GM19193 (cell line): ENCODE measurements around the gene RFX2.

Source experiments
- POLR2A ChIP-seq: IDR thresholded peaks from 4 replicates; pipeline ENCODE4 v1.6.1; 2011; ENCODE audit not compliant: insufficient read depth, insufficient read length; ENCODE audit errors: extremely low read depth

Gene RFX2

DNA sequence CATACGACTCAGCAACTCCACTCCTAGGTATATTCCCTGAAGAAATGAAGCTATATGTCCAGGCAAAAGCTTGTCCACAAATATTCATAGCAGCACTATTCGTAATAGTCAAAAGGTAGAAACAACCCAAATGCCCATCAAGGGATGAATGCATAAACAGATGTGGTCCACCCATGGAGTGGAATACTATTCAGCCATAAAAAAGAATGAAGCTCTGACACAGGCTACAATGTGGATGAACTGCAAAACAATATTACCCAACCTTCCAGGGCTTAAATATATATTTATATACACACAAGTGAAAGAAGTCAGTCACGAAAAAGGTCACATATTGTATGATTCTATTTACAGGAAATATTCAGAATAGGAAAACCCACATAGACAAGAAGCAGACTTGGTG is 19.7 kb downstream of the RFX2 start:
- no peak for TF ChIP-seq POLR2A

DNA sequence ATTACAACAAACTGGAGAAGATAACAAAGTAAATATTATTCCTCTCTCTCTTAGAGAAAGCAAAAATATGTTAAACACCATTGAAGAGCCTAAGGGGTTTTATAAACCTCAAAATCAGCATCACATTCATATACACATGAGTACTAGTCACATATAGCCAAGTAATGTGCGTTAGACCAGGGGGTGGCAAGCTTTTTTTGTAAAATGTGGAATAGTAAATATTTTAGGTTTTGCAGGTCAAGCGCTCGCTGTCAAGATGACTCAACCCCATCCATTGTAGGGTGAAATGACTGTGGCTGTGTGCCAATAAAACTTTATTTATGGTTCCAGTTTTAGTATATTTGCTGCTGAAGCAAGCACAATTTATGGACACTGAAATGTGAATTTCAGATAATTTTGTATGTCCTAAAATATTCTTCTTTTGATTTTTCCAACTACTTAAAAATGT is 21.7 kb downstream of the RFX2 start:
- no peak for TF ChIP-seq POLR2A

DNA sequence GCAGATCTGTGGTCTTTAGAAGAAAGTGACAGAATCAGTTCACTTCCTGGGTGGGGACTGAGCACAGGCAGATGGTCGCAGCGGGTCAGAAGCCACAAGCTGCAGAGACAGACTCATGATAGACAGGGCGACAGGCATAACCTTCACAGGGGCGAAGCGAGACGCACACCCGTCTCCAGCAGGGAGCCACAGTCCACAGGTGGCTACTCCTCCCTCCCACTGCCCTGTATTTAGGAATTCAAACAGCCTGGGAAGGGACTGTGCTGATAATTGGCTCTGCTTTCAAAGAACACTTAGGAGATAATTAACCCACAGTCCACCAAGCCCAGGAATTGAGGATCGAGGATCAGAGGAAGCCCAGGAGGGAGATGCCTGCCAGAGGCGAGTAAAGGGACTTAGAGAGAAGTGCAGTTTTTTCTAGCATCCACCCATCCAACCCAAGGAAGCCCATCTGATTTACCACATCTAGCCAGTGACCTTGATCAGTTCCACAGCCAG is 23.2 kb downstream of the RFX2 start:
- TF ChIP-seq POLR2A = peak; percentile 62

DNA sequence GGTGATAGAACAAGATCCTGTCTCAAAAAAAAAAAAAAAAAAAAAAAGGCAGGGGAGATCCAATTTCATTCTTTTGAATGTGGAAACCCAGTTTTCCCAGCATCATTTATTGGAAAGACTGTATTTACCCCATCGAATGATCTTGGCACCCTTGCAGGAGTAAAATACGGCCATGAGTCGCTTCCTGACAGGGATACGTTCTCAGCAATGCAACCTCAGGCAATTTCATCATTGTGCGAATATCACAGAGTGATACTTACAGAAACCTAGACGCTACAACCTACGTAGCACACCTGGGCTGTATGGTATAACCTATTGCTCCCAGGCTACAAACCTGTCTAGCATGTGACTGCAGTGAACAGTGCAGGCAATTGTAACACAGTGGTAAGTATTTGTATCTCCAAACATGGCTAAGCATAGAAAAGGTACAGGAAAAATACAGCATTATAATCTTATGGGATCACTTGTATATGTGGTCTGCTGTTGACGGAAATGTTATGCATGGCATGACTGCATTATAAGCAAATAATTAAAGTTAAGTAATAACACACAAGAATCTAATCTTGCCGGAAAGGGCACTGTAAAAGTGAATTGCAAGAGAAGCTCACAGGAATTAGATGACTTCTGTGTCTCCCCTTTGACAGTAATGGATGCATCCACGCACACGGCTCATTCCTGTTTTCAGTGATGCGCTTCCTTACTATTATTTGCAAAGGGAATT is 24.1 kb downstream of the RFX2 start:
- TF ChIP-seq POLR2A = no peak

DNA sequence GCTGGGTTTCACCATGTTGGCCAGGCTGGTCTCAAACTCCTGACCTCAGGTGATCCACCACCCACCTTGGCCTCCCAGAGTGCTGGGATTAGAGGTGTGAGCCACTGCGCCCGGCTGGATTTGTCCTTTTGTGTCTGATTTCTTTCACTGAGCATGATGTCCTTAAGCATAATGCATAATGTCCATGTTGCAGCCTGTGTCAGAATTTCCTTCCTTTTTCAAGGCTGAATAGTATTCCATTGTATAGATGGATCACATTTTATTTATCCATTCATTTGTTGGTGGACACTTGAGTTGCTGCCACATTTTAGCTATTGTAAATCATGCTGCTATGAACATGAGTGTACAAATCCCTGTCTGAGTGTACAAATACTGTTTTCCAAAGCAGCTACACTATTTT is 25.5 kb downstream of the RFX2 start:
- no peak for TF ChIP-seq POLR2A

DNA sequence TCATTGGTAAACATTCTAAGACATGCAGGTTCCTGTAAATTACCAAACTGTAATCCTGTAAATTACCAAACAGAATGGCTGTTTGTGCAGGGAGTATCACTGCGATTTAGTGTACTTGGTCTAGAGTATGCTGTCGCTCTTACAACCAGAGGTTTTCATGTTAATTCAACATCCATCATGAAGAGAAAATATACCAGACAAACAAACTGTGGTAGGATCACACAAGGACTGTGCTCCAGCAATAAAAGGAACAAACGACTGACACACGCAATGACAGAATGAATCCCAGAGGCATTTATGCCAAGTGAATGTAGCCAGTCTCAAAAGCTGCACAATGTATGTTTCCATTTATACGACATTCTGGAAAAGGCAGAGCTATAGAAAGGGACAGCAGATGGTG is 31.2 kb downstream of the RFX2 start:
- no peak for TF ChIP-seq POLR2A

DNA sequence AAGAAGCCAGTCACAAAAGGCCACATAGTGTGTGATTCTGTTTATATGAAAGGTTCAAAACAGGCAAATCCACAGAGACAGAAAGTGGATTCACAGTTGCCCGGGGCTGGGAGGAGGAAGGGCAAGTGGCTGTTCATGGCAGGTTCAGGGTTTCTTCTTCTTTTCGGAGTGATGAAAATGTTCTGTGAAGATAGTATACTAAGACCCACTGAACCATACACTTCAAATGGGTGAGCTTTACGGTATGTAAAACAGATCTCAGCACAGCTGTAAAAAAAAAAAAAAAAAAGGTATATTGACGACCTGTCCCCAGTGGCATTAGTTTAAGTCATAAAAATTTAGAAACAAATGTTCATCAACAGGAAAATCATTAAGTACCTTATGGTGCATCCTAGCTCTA is 32.2 kb downstream of the RFX2 start:
- TF ChIP-seq POLR2A = no peak

DNA sequence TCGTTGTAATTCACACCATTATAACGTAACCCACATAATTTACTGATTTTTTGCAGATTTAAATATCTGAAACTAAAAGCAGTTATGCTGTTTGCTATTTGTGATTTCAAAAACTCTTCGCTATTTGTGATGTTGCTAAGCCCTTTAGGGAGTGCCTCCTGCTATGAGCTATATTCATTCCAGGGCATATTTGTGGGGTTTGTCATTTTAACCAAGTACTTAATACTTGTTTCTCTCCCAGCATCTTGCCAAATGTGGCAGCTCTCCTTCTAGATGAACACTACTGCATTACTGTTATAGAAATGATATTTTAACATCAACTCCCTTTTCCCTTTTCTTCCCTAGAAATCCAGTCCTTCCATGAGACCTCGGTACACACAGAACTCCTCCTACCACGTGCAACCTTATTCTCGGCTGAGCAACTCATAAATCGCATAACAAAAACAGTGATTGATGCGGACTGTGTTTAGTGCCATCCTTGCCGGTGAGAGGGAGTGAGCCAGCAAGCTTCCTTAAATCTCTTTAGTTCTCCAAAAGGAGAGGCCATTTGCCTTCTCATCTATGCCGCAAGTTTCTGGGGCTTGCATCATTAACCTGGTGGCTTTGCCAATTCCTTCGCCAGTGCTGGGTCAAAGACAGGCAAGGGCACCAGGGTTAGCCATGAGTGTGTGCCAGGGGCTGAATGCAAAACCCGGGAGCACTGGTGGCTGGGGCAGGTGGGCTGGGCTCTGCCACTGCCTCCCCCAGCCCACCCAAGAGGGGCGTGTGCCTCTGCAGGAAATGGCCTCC is 33.4 kb downstream of the RFX2 start:
- no peak for TF ChIP-seq POLR2A

DNA sequence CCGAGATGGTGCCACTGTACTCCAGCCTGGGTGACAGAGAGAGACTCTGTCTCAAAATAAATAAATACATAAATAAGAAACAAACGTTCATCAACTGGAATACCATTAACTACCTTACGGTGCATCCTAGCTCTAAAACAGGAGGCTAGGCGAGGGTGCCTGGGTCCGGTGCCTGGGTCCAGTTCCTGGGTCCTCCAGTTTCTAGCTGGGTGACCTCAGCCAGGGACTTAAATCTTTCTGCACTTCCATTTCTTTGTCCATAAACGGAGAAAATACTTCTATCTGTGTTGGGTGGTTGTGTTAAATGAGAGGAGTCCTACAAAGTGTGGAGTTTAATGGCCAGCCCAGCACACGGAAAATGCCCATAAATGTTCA is 34.0 kb downstream of the RFX2 start:
- no peak for TF ChIP-seq POLR2A

DNA sequence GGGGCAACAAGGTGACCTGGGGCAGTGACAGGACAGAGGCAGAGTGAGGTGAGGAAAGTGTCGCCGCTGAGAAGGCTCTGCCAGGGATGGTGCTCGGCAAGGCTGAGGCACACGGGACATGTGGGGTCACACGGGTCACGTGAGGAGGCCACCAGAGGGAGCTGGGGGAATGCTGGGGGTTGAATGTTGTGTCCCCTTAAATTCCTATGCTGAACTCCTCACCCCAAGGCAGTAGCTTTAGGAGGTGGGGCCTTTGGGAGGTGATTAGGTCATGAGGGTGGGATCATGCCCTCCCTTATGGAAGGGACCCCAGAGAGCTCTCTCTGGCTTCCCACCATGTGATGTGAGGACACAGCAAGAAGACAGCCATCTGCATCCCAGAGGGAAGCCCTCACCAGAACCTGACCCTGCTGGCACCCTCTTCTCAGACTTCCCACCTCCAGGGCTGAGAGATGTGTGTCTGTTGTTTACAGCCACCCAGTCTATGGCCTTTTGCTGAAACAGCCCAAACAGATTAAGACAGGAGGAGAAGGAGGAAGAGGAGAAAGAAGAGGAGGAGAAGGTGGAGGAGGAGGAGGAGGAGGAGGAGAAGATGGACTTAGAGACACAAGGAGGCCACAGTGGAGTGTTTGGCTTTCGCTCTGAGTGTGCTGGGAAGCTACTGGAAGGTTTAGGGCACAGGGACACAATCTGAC is 35.4 kb downstream of the RFX2 start:
- no peak for TF ChIP-seq POLR2A

DNA sequence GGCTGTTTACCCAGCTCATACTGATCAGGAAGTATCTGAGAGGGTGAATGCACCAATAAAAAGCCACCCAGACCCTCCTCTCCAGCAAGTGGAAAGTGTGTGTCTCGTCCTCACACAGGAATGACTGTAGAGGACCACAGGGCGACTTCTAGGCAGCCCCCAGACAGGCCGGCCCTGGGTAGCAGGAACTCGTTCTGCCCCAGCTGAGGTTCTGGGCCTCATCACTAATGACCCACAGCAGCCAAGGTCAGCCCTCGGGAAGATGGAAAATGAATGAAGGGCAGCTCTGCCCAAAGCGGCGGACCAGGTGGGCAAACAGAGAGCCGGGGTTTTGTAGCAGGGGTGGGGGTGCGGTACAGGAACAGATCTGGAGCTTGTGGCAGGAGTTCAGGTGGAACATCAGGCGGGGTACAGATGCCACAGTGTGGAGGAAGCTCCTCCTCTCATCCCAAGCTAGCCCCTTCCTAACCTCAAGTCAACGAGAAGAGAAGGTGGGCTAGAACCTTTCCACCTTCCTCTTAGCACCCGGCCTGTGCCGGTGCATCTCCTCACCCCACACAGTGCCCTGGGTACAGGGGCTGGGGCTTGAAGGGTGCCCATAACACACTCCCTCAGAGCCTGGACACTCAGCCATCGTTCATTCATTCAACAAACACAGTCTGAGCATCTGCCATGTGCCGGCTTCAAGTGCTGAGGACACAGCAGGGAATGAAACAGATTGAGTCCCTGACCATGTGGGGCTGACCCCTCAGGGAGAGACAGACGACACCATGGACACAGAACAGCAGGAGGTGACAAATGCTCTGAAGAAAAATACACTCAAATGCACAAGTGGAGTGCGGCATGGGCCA is 36.2 kb downstream of the RFX2 start:
- no peak for TF ChIP-seq POLR2A

DNA sequence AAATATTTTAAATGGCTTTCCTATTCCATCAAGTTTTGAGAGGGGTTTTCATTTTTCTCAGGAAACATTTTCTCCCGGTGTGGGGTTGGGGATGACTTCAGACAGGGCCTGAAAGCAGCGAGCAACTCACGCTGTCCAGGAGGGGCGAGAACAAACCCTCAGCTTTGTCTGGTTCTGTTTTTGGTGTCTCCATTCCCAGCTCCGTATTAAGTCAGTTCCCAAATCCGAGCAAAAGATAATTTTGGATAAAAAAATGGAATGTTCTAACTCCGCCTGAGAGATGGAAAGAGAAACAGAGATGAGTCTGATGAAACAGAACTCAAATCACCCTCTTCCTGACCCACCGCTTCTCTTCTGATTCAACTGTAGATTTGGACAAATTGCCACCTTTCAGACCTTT is 38.4 kb downstream of the RFX2 start:
- TF ChIP-seq POLR2A = no peak

DNA sequence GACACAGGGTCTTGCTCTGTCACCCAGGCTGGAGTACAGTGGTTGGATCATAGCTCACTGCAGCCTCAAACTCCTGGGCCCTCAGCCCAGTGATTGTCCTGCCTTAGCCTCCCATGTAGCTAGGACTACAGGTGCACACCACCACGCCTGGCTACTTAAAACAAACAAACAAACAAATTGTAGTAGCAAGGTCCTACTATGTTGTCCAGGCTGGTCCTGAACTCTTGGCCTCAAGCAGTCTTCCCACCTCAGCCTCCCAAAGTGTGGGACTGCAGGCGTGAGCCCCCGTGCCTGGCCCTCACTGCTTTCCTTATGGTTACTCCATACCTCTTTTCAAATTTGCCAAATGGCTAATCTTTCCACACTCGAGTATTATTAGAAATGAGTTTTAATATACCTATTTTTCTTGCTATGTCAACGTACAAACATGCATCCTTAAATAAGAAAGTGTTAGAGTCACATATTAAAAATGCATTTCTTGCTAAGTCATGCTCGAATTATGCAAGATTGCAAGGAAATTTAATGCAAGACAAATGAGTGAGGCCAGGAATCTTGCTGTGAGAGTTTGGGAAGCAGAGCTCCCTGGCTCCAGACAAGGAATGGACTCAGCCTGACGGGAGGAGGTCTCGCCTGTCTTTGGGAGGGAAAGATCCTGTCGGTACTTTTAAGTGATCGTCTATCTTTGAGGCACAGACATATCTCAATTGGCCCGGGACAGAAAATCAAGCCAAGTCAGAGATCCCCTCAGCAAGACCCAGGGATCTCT is 39.4 kb downstream of the RFX2 start:
- no peak for TF ChIP-seq POLR2A

DNA sequence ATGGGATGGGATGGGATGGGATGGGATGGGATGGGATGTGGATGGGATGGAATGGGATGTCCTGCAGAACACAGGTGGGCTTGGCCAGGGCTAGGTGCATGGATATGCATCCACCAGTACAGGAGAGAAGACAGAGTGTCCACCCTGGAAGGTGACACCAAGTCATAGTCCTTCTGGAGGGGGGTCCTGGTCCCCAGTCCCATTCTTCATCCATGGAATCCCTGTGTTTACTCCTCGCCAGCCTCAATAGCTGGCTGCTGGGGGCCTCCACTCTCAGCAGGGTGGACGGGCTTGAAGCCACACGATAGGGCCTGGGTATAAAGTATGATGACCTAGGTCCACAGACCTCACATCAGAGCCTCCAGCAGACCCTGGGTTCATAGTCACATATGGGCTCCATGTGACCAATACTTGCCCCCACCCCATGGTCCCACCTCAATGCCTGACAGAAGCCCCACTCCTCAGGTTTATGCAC is 40.1 kb downstream of the RFX2 start:
- TF ChIP-seq POLR2A = no peak
